ENCODE results near the gene CDC6.

CDC6 gene

GRCh38 chr17:40287494-40288369 is at the start of gene CDC6:
Gene CDC6 (plus strand): TSS chr17:40287879. CDS start chr17:40289421, 1,542 bp downstream.
- peak; percentile 96 for DNase-seq (ENCODE audit: low read depth)

- DNase-seq (ENCODE audit: low read depth): no peak
These were observed 46.3 kb upstream of the CDC6 start for GRCh38 chr17:40241252-40241834.

- no peak for DNase-seq (ENCODE audit: low read depth)
These were observed 44.9 kb upstream of the CDC6 start for GRCh38 chr17:40242774-40243173.

GRCh38 chr17:40243761-40244160 is 43.9 kb upstream of the CDC6 start:
- DNase-seq (ENCODE audit: low read depth): no peak

- DNase-seq (ENCODE audit: low read depth): no peak
These were observed 43.4 kb upstream of the CDC6 start for GRCh38 chr17:40244255-40244654.

- DNase-seq (ENCODE audit: low read depth): no peak
These were observed 39.7 kb upstream of the CDC6 start for GRCh38 chr17:40247926-40248495.

GRCh38 chr17:40248507-40248906 is 39.2 kb upstream of the CDC6 start:
- DNase-seq (ENCODE audit: low read depth): no peak

GRCh38 chr17:40251576-40251975 is 36.1 kb upstream of the CDC6 start:
- DNase-seq (ENCODE audit: low read depth): peak; percentile 94

- DNase-seq (ENCODE audit: low read depth): no peak
These were observed 34.1 kb upstream of the CDC6 start for GRCh38 chr17:40253565-40253964.

- no peak for DNase-seq (ENCODE audit: low read depth)
These were observed 28.2 kb upstream of the CDC6 start for GRCh38 chr17:40259505-40259904.

GRCh38 chr17:40260528-40260927 is 27.2 kb upstream of the CDC6 start:
- no peak for DNase-seq (ENCODE audit: low read depth)

- DNase-seq (ENCODE audit: low read depth): no peak
These were observed 23.1 kb upstream of the CDC6 start for GRCh38 chr17:40264458-40265185.

GRCh38 chr17:40265337-40265736 is 22.3 kb upstream of the CDC6 start:
- DNase-seq (ENCODE audit: low read depth): no peak

- no peak for DNase-seq (ENCODE audit: low read depth)
These were observed 20.8 kb upstream of the CDC6 start for GRCh38 chr17:40266882-40267281.

GRCh38 chr17:40268141-40268712 is 19.5 kb upstream of the CDC6 start:
- DNase-seq (ENCODE audit: low read depth): no peak

- DNase-seq (ENCODE audit: low read depth): no peak
These were observed 9.3 kb upstream of the CDC6 start for GRCh38 chr17:40278414-40278813.

GRCh38 chr17:40279402-40279801 is 8.3 kb upstream of the CDC6 start:
- no peak for DNase-seq (ENCODE audit: low read depth)

- DNase-seq (ENCODE audit: low read depth): no peak
These were observed 6.0 kb upstream of the CDC6 start for GRCh38 chr17:40281663-40282062.

GRCh38 chr17:40283662-40284061 is 4.0 kb upstream of the CDC6 start:
- DNase-seq (ENCODE audit: low read depth): peak; percentile 90

- DNase-seq (ENCODE audit: low read depth): peak; percentile 62
These were observed 3.5 kb upstream of the CDC6 start for GRCh38 chr17:40284085-40284713.

- DNase-seq (ENCODE audit: low read depth): no peak
These were observed 1.2 kb upstream of the CDC6 start for GRCh38 chr17:40286473-40286872.

- DNase-seq (ENCODE audit: low read depth): no peak
These were observed 553 bp upstream of the CDC6 start for GRCh38 chr17:40287159-40287493.
